ENCODE results near the gene C2CD5.
"Not testable (repeated sequence)": the region's sequence is repeated elsewhere in the genome, so short reads cannot be mapped to it uniquely, and the experiment has no call there.

DNA sequence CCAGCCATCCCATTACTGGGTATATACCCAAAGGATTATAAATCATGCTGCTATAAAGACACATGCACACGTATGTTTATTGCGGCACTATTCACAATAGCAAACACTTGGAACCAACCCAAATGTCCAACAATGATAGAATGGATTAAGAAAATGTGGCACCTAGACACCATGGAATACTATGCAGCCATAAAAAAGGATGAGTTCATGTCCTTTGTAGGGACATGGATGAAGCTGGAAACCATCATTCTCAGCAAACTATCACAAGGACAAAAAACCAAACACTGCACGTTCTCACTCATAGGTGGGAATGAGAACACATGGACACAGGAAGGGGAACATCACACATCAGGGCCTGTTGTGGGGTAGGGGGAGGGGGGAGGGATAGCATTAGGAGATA, 56.7 kb downstream of the C2CD5 start:
- TF ChIP-seq, protein P1, sequence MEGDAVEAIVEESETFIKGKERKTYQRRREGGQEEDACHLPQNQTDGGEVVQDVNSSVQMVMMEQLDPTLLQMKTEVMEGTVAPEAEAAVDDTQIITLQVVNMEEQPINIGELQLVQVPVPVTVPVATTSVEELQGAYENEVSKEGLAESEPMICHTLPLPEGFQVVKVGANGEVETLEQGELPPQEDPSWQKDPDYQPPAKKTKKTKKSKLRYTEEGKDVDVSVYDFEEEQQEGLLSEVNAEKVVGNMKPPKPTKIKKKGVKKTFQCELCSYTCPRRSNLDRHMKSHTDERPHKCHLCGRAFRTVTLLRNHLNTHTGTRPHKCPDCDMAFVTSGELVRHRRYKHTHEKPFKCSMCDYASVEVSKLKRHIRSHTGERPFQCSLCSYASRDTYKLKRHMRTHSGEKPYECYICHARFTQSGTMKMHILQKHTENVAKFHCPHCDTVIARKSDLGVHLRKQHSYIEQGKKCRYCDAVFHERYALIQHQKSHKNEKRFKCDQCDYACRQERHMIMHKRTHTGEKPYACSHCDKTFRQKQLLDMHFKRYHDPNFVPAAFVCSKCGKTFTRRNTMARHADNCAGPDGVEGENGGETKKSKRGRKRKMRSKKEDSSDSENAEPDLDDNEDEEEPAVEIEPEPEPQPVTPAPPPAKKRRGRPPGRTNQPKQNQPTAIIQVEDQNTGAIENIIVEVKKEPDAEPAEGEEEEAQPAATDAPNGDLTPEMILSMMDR (conservative IDR thresholded peaks at IDR 0.05; ENCODE audit: low read depth, low read length): not testable (repeated sequence)
- not testable (repeated sequence) for TF ChIP-seq EZH2 (IDR thresholded peaks at IDR 0.05; ENCODE audit: borderline replicate concordance, low read depth, low read length, poor library complexity, severe bottlenecking)
